Tongue (tissue), 2 donors: ENCODE data around the gene CAMTA1. TPM values are rescaled to one million over a fixed set of nuclear protein-coding genes. Genes with fewer than 3 reads are reported as not detected.

Experiments
- DNase-seq: peaks from one replicate; pipeline ENCODE4 v3.0.0-alpha.2; 2015
- total RNA-seq: library from RNA; depleted of rRNA; stranded (reverse); fragments of >200 nt; gene quantifications from one replicate; pipeline ENCODE4 v1.2.3, GENCODE V29; 2014

CAMTA1 gene
- total RNA-seq, 1 donor from 2014 or later, result 60.6 TPM

DNA sequence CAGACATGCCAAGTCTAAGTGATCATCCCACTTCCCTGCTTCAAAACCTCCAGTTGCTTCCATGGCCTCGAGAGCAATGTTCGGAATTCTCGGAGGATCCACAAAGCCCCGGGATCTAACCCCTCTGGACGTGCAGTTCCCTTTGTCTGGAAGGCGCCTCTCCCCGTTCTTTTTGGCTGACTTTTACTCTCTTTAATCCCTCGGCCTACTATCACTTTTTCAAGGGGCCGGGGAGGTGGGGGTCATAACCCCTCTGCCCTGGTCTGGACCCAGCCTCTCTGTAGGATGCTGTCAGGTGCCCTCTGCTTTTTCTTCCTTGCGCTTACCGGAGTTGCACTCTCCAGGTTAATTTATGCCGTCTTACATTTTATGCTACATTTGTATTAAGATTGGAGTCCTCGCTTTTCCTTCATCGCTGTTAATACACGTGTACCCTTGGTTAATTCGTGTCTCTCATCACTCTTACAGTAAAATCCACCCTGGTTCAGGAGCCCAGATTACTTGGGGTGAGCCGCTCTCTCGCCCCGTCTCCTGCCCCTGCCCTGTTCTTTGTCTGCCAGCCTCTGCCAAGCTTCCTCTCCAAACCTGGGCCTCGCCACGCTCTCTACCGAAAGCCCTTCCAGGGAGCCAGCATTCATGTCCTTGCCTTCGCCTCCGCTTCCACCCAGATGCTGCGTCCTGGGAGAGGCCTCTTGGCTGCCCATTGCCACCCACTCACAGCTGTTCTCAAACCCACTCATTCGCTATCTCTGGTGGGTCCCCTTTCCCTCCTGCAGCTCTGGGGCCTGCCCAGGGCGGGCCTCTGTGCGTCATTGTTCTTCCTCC, 448.6 kb downstream of the CAMTA1 start:
- no peak for DNase-seq

DNA sequence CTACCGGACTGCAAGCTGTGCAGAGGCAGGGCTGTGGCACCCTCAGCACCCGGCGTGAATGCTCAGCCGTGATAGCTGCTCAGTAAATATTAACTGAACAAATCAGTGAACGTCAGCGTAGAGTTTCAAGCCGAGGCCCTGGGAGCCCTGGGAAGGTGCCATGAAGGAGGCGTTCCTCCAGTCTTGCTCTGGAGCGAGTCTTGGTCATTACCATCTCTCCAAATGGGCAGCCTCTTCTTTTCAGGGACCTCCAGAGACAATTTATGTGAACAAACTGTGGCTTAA, 449.2 kb downstream of the CAMTA1 start:
- DNase-seq, result no peak

DNA sequence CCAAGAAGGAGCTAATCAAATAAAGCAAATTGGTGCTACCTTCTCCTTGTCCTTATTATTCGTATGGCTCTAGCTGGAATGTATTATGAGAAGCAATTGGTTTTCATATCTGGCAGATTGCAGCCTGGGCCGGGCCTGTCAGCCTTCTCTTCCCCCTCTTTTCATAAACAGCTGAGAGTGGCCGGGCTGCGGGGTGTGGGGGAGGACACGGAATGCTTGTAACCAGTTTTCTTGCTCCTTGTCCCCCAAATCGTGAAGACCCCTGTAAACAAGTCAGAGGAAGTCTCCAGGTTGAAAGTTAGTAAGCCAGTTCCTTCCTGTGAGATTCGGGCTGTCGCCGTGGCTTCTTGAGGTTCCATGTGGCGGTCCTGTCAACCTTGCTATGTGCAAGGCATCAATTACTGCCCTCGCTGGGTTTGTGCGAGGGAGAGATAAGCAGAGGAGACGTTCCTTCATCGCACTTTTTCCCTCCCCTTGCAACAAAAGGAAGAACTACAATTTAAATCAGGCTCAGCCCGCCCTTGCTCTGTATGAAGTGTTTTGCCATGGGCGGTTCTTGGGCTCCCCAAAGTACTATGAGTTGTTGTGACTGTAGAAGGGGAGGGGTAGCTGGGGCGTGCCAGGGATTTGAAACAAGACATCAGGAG, 450.7 kb downstream of the CAMTA1 start:
- no peak for DNase-seq

DNA sequence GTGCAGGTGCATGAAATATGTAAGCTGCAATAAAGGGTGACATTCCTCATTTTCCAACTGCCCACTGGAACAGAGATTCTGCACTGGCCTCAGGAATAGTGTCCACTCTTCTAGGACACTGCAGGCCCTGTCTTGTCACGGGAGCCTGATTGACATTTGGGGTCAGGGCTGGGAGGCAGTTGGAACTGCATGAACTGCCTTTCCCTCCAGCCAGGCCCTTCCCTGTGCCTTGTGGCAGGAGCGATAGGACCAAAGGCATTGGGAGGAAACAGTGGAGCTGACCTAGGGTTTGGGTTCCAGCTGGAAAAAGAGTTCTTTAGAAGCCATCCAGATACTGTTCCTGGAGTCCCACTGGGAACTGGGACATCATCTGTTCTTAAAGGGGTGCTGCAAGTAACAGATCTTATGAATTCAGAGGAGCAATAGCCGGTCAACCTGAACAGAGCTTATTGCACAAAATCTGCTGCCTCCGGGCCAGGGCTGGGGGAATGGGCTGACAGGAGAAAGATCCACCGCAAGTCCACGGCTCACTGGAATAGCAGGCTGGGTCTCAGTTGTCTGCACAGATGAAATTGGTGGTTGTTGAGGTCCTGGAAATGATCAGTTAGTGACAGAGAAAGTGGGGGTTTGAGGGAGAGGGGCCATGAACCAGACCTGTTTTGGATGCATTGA, 451.7 kb downstream of the CAMTA1 start:
- DNase-seq, result no peak

DNA sequence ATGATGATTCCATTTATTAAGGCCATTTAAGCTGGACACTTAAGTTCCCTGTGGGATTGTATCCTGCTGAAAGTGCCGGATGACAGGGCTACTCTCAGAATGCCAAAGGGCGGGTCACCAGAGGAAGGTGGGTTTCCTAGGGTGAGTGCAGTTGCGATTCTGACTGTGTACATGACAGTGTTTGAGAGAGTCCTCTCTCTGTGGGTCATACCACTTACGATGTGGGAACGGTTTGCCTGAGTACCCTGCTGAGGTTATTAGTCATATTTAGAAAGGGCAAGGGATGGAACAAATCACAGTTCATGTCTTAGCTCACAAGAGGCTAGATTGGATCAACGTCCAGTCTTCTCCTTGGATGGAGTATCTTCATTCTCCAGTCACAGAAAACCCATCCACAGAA, 461.9 kb downstream of the CAMTA1 start:
- no peak for DNase-seq

DNA sequence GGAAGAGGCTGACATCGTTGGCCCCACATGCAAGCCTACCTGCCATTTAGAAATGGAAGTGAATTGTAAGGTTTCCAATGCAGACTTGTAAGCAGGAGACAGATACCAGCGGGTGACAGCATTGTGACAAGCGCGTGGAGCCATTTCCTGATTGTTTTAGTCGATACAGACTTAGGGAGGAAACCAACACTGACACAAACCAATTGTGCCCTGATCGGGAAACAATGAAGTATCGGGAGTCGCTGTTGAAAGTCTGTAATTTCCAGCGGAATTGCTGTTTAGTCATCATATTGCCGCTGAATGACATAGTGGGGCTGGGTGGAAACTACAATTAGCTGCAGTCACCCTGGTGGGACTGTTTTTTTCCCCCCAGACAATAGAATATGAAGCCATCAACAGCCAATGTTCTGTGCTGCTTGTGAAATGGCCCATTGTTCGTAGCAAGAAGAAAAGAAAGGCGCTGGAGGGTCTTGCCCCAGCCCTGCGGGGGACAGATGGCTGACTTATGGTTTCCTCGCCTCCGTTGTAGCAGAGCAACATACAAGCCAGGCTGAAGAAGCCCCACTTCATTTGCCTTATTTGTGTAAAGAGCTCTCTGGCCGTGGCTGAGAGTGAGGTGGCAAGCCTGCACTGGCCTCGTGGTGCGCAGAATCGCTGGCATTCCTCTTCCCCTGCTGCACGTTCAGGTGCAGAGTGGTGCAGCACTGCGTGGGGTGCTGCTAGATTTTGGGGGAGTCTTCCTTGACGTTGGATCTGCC, 462.7 kb downstream of the CAMTA1 start:
- no peak for DNase-seq

DNA sequence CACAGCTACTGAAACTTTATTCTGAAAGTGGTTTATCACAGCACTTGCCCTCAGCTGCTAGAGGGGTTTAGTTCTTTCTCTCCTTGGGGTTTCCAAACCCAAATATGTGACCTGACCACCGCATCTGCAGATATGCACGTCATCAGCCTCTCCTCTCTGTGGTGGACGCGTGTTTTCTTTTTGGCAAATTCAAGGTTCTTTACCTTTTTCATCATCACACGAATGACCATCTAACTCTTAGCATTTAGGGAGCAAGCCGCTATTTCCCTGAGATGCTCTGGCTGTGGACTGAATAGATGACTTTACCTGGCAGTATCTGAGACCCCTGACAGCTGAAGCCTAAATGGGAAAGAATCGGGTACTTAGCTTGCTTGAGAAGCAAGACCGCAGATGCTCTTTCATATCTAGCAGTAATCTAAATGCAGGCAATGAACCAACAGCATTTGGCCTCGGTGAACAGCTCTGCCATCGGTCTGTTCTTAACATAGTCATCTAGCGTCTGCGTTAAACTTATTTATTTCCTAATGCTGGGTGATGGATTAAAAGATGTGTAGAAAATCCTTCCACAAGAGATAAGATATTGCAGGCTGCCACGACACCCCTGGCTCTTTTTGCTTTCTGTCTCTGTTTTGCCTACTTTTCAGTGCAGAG, 463.4 kb downstream of the CAMTA1 start:
- no peak for DNase-seq

DNA sequence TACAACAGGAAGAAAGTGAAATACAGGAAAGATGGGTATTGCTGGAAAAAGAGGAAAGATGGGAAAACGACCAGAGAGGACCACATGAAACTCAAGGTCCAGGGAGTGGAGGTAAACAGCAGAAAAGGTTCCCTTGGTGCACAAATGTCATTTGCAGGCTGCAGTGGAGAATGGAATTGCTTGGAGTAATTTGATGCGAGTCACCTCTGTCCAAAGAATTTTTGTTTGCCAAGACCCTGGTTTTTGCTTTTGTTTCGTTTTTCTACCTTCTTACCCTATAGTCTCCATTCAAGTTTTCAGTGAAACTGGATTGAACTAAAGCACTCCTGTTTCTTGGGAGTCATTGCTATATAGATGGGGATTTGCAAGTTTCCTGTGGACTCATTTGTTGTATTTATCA, 464.3 kb downstream of the CAMTA1 start:
- no peak for DNase-seq

DNA sequence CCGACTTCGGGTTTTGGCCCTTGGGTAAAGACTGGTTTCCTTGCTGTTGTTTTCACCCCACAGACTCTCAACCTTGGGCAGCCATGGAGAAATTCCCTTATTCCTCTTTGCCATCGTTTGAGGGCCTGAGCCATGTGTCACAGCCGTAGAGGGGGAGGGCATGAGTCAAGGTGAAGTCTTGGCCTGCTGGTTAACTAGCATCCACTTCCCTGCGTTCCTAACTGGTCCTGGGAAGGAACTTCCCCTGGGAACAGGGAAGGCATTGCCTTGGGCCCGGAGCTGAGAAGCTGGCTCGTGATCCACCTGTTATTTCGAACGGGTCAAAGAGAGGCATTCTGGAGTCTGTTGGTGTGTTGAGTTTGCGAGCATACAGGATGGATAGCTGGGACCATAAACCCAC, 464.9 kb downstream of the CAMTA1 start:
- no peak for DNase-seq

DNA sequence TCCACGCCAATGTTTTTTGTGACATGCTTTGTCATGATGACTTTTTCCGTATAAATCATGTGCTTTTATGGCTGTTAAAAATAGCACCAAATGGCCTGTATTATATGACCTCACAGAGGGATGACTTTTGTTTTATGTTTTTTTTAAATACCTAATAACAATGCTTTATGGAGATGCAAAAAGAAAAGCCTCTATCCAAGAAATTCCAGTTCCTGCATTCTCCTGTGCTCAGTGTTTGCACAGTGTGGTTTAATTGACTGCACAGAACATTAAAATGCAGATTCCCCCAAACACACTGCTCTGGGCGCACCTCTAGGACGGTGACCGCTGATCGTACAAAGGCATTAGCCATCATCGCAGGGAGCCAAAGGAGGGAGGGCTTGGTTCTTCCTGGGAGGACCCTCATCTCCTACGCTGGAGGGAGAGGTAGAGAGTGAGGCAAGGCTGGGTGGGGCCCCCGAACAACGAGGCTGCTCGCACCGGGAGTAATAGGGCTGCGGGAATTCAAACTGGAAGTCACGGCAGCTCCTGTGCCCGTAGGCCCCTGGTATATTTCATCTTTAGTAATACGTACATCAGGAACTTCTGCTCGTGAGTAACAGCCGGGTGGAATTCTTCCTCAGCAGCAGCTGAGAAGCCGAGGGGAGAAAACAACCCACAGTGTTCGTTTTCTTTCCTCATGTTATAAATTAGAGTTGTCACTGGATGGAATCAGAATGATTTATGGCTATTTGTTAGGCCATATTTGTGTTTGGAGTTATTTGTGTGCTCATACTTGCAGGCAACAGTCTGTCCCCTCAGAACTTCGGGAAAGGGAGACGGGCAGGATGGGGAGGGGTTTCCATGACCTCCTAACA, 465.6 kb downstream of the CAMTA1 start:
- no peak for DNase-seq

DNA sequence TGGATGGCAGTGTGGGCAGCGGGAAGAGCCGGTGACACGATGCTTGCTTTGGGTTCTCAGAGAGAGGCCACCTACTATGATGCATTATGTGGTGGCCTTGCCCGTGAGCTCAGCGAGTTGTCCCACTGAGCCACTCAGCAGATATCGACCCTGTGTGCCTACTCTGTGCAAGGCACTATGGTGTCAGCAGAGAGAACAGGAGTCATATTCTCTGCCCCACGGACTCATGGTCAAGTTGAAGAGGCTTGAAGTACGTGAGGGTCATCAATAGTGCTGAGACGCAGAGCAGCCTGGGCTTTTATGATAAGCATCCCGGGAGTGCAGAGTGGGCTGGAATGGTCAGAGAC, 466.2 kb downstream of the CAMTA1 start:
- no peak for DNase-seq

DNA sequence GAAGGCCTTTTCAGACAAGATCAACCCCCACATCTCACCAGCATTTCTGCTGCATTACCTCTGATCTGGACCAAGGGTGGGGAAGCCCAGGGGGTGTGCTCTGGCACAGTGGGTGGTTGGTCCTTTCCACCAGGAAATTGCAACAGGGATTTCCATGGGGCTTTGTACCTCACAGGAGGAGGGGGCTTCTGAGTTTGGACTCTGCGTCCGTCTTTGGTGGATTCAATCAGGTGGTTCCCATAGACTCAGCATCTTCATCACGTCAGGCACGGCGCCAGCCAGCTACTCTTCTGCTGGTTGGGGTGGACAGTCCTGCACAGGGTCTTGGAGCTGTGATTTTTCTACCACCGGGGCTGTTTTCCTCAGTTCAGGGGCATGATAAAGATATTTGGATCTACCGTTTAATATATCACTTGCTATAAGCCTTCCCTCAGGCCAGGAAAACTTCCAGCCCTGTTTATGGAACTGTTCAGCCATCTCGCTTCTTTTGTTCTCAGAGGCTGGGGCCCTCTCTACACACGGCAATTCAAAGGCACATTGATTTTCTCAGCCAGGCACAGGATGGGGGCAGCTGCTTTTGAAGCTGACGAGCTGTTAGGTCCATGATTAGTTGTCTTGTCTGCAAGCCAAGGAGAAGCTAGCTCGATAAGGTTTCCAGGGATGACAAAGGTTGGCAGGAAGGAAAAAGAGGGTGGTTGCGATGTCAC, 467.3 kb downstream of the CAMTA1 start:
- DNase-seq, result no peak

DNA sequence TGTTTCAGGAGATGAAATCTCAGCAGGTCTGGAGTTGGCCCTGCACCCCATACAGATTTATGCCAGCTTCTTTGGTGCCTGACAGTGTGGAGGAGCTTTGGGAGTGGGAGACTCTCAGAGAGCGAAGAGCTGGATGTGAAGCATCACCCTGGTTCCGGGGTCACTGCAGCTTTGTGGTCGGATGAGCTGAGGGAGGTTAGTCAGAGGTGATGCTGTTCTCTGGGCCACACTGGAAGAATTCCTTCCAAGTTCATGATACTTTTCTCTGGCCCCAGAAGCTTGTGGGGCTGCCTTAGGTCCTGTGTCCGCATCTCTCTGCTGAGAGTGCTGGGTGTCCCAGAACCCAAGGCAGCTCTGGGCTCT, 467.8 kb downstream of the CAMTA1 start:
- DNase-seq, result no peak

DNA sequence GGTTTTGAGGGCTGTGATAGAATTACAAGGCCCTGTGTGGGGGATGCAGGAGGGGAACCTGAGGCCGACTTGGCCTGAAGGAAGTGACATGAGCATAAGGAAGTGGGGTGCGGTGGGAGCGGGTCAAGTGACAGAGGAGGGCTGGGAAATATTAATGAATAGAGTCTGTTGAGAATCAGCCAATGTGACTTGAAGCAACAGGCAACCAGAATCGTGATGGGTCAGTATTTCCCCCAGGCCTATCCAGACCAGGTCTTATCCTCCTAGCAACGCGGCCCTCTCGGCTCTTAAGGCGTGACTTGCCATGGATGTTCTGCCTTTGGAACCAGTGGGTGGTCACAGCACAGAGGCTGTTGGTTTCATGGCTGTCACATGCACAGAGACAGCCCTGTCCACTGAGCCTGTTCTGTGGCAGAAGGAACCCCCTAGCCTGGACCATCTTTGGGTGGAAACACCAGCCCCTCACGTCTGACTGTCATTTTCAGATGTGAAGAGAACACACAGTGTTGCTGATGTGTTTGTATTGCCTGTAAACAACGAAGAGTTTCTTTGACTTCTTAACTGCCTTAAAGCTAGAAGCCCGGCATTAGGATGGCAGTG, 468.8 kb downstream of the CAMTA1 start:
- DNase-seq, result no peak

DNA sequence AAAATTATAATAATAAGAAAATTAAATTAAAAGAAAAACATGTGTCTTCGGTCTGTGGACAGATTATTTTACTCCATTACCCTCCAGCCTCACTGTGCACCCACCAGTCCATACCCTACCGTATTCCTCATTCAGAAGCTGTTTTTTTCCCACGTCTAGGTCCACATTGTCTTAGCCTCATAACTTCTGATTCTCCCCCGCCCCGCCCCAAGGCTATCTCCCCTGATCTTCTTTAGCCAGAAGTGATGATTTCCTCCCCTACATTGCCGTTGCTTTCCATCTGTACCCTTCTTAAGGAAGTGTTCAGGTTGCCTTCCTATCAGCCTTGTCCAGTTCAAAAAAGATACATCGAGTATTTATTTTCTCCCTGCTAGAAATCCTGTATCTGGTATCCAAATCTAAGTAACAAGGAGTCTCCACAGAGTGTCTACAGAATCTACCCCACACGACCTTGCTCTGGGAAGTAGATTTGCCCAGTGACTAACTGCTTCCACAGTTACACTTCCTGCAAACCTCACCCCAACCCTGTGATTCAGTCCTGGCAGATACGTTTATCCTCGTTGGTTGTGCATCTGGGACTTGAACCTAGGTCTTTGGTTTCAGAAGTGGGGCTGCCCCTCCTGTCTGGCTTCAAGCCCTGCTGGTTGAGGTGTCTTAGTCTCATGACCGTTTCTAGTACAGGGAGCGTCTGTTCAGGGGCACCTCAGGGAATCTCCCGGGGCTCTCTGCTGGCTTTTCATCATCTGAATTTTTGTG, 470.2 kb downstream of the CAMTA1 start:
- DNase-seq, result no peak

DNA sequence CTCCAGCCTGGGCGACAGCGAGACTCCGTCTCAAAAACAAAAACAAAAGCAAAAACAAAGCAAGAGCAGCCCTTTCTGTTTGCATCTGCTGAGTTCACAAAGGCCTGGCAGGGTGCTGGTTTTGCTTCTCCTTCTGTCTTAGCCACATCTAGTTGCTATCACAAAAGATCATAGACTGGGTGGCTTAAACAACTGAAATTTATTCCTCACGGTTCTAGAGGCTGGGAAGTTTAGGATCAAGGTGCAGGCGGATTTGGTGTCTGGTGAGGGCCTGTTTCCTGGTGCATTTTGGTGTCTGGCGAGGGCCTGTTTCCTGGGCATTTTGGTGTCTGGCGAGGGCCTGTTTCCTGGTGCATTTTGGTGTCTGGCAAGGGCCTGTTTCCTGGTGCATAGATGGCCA, 471.3 kb downstream of the CAMTA1 start:
- DNase-seq, result no peak

DNA sequence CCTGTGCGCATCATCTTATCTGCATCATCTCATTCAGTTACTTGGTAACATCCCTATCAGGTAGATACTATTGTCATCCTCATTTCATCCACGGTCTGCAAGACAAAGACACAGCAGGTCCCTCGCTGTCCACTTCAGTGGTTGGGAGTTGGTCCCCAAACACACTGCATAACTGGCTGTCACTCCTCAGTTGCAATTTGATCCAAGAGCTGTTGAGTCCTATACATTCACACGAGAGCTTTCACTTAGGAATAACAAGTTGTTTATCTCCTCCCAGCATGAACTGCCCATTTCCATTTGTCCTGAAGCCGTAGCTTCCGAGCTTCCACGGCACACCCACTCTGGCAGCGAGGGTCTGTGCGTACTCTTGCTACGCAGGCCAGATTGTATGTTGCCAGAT, 472.0 kb downstream of the CAMTA1 start:
- no peak for DNase-seq

DNA sequence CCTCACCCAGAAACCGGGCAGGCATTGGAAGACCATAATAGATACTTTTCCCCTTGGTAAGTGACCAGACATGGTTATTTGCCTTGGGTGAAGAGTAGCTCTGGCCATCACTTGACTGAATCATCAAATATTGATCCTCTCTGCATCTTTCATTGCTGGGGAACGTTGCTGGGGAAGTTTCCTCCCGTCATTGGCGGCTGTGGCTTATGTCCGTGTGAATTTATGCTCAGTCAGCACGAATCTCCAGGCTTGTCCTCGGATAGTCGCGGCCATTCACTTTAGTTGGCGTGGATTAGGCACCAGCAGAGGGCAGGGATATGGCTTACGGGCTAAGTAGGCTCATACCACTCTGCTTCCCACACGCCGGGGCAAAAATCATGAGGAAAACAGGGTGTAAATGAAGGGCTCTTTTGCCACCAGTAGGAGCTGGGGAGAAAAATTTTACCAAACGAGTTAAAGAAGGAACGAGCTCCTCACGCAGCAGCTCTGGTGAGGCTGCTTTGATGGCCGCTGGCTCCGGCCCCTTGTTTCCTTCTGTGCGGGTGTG, 473.4 kb downstream of the CAMTA1 start:
- no peak for DNase-seq

DNA sequence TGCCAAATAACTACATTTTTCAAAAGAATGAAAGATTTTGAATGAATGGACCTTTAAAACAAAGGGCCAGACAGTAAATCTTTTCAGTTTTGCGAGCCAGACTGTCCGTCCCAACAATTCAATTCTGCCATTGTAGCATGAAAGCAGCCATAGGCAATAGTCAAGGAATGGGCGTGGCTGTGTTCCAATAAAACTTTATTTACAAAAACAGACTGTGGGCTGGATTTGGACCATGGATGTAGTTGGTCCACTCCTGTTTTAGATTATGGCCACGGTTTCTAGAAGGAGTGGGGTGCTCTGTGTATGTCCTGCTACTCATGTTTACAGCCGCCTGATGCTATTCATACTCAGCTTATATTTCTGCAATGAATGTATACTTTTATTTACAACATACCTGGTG, 474.7 kb downstream of the CAMTA1 start:
- DNase-seq, result no peak

DNA sequence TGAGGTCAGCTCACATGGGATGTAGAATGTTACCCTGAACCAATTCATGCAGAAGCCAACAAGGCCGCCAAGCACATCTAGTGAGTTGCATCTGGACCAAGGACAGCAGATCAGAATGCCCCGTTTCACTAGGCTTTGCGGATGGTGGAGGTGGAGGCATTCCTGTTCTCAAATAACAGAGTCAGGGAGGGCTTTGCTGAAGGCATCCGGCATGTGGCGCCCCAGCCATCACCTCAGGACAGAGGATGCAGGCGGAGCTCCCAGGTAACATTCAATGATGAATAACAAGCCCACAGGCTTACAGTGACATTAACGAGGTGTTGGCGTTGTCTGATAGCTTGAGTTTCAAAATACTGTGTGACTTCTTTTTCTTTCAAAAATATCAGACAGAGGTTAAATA, 476.2 kb downstream of the CAMTA1 start:
- no peak for DNase-seq
